H9 (cell line): ENCODE measurements around the gene MORC2. TPM values are rescaled to one million over a fixed set of nuclear protein-coding genes. Genes with fewer than 3 reads are reported as not detected.
A peak's percentile ranks its signal among the peaks of the same experiment; 100 is the strongest.

Experiments
- DNase-seq: peaks from one replicate; pipeline ENCODE4 v3.0.0-alpha.2; 2017
- H2AFZ ChIP-seq: one replicate; pipeline ENCODE4 v1.6.1; 2013; ENCODE audit warnings: mild to moderate bottlenecking, low read length, control low read depth, moderate library complexity
- H2AK5ac ChIP-seq: 2 replicates; pipeline ENCODE4 v1.6.1; 2013; ENCODE audit warnings: low read length, control low read depth, mixed read lengths; ENCODE audit not compliant: insufficient read length
- H2BK120ac ChIP-seq: one replicate; pipeline ENCODE4 v1.6.1; 2013; ENCODE audit warnings: low read depth, mild to moderate bottlenecking, low read length, control low read depth, inconsistent platforms; ENCODE audit not compliant: poor library complexity, severe bottlenecking
- H2BK12ac ChIP-seq: 2 replicates; pipeline ENCODE4 v1.6.1; 2013; ENCODE audit warnings: low read length, control low read depth, mixed read lengths, low read depth; ENCODE audit not compliant: insufficient read length
- H2BK15ac ChIP-seq: 2 replicates; pipeline ENCODE4 v1.6.1; 2013; ENCODE audit warnings: low read depth, low read length, control low read depth
- H2BK20ac ChIP-seq: one replicate; pipeline ENCODE4 v1.6.1; 2013; ENCODE audit warnings: low read depth, mild to moderate bottlenecking, low read length, control low read depth, inconsistent platforms; ENCODE audit not compliant: poor library complexity, severe bottlenecking
- H2BK5ac ChIP-seq: 2 replicates; pipeline ENCODE4 v1.6.1; 2013; ENCODE audit warnings: low read length, control low read depth, mixed read lengths; ENCODE audit not compliant: insufficient read length
- H3K14ac ChIP-seq: 2 replicates; pipeline ENCODE4 v1.6.1; 2013; ENCODE audit warnings: low read length, control low read depth; ENCODE audit not compliant: insufficient read depth
- H3K18ac ChIP-seq: 2 replicates; pipeline ENCODE4 v1.6.1; 2013; ENCODE audit warnings: low read depth, mild to moderate bottlenecking, mixed read lengths, low read length, control low read depth; ENCODE audit not compliant: insufficient read length
- H3K23ac ChIP-seq: 2 replicates; pipeline ENCODE4 v1.6.1; 2013; ENCODE audit warnings: low read length, control low read depth, mixed read lengths, low read depth; ENCODE audit not compliant: insufficient read length
- H3K23me2 ChIP-seq: 2 replicates; pipeline ENCODE4 v1.6.1; 2013; ENCODE audit warnings: low read depth, mild to moderate bottlenecking, mixed read lengths, low read length, control low read depth; ENCODE audit not compliant: insufficient read length, poor library complexity, severe bottlenecking
- H3K27ac ChIP-seq: 2 replicates; pipeline ENCODE4 v1.5.1; 2013; ENCODE audit warnings: low read length, control low read depth, mixed read lengths, low read depth; ENCODE audit not compliant: insufficient read length
- H3K27me3 ChIP-seq: 2 replicates; pipeline ENCODE4 v1.6.1; 2013; ENCODE audit warnings: low read length, control low read depth, inconsistent platforms; ENCODE audit not compliant: insufficient read depth
- H3K4ac ChIP-seq: 2 replicates; pipeline ENCODE4 v1.6.1; 2013; ENCODE audit warnings: low read depth, mild to moderate bottlenecking, control low read depth, inconsistent platforms, low read length, moderate library complexity
- H3K4me1 ChIP-seq: 2 replicates; pipeline ENCODE4 v1.6.1; 2013; ENCODE audit warnings: low read length, control low read depth, inconsistent platforms; ENCODE audit not compliant: insufficient read depth
- H3K4me2 ChIP-seq: 2 replicates; pipeline ENCODE4 v1.6.1; 2013; ENCODE audit warnings: low read length, control low read depth, mixed read lengths; ENCODE audit not compliant: insufficient read length, insufficient read depth
- H3K56ac ChIP-seq: 2 replicates; pipeline ENCODE4 v1.6.1; 2013; ENCODE audit warnings: low read depth, mild to moderate bottlenecking, mixed read lengths, low read length, control low read depth; ENCODE audit not compliant: insufficient read length
- H3K79me1 ChIP-seq: 2 replicates; pipeline ENCODE4 v1.6.1; 2013; ENCODE audit warnings: low read depth, mild to moderate bottlenecking, moderate library complexity, low read length, control low read depth, inconsistent platforms; ENCODE audit not compliant: insufficient read depth, poor library complexity, severe bottlenecking
- H3K79me2 ChIP-seq: 2 replicates; pipeline ENCODE4 v1.6.1; 2013; ENCODE audit warnings: low read length, control low read depth, inconsistent platforms; ENCODE audit not compliant: insufficient read depth
- H3K9ac ChIP-seq: 2 replicates; pipeline ENCODE4 v1.6.1; 2013; ENCODE audit warnings: low read length, control low read depth, mixed read lengths; ENCODE audit not compliant: insufficient read length; ENCODE audit errors: extremely low read depth
- H3K9me3 ChIP-seq: one replicate; pipeline ENCODE4 v1.6.1; 2013; ENCODE audit warnings: low read depth, low read length, inconsistent platforms; ENCODE audit not compliant: control insufficient read depth
- H3T11ph ChIP-seq: one replicate; pipeline ENCODE4 v1.6.1; 2013; ENCODE audit warnings: mild to moderate bottlenecking, low read length, control low read depth, inconsistent platforms
- H4K20me1 ChIP-seq: one replicate; pipeline ENCODE4 v1.6.1; 2013; ENCODE audit not compliant: control insufficient read depth, insufficient read length, insufficient read depth
- H4K5ac ChIP-seq: 2 replicates; pipeline ENCODE4 v1.6.1; 2013; ENCODE audit warnings: low read depth, mild to moderate bottlenecking, mixed read lengths, low read length, control low read depth; ENCODE audit not compliant: insufficient read length
- H4K8ac ChIP-seq: replicated peaks from 2 replicates; pipeline ENCODE4 v1.6.1; 2013; ENCODE audit warnings: low read length, control low read depth, mixed read lengths, low read depth; ENCODE audit not compliant: insufficient read length
- H4K91ac ChIP-seq: 2 replicates; pipeline ENCODE4 v1.6.1; 2013; ENCODE audit warnings: low read depth, mild to moderate bottlenecking, moderate library complexity, mixed read lengths, low read length, control low read depth; ENCODE audit not compliant: insufficient read length
- H3K27ac Mint-ChIP-seq, 3 experiments: 2 replicates in 2 of 3; 3 replicates in 1 of 3; pipeline ENCODE4 v1.8.0; 2020 to 2021; ENCODE audit warnings: mixed read lengths in 3 of 3, mild to moderate bottlenecking in 1 of 3, moderate library complexity in 1 of 3
- H3K27me3 Mint-ChIP-seq: 2 replicates; pipeline ENCODE4 v1.8.0; 2021; ENCODE audit warnings: low read depth, mild to moderate bottlenecking, moderate library complexity, mixed read lengths
- H3K36me3 Mint-ChIP-seq, 3 experiments: 2 replicates in 2 of 3; 3 replicates in 1 of 3; pipeline ENCODE4 v1.8.0; 2020 to 2021; ENCODE audit warnings: low read depth in 3 of 3, mixed read lengths in 3 of 3; ENCODE audit not compliant: insufficient read depth in 1 of 3
- H3K4me1 Mint-ChIP-seq, 2 experiments: 2 replicates each; pipeline ENCODE4 v1.8.0; 2020; ENCODE audit warnings: mixed read lengths in 2 of 2
- H3K4me3 Mint-ChIP-seq, 2 experiments: 2 replicates in 1 of 2; 3 replicates in 1 of 2; pipeline ENCODE4 v1.8.0; 2020 to 2021; ENCODE audit warnings: mild to moderate bottlenecking in 2 of 2, mixed read lengths in 2 of 2, moderate library complexity in 1 of 2
- H3K9me3 Mint-ChIP-seq, 2 experiments: 2 replicates in 1 of 2; 3 replicates in 1 of 2; pipeline ENCODE4 v1.8.0; 2020; ENCODE audit warnings: mild to moderate bottlenecking in 2 of 2, mixed read lengths in 2 of 2, moderate library complexity in 1 of 2
- WGBS: extraction: QIAGEN DNeasy Blood & Tissue Kit; methylation state at CpG from one replicate; pipeline ENCODE4 v1.1.7; 2013; ENCODE audit warnings: missing lambda C conversion rate, low lambda C conversion rate, mixed read lengths; ENCODE audit not compliant: insufficient read length; ENCODE audit errors: extremely low coverage; 5-methylcytosine and 5-hydroxymethylcytosine counted together
- total RNA-seq: library from RNA; stranded (reverse); gene quantifications from 2 replicates; pipeline ENCODE4 v1.2.1, GENCODE V29; 2021
- TF ChIP-seq, protein P1 (sequence below): fragments of 200-600 bp; sonication (generic); conservative IDR thresholded peaks from 3 replicates; pipeline ENCODE4 v1.8.0; 2021; ENCODE audit warnings: antibody characterized with exemption, mild to moderate bottlenecking

Gene MORC2
- total RNA-seq, 1 experiment from 2014 or later, result 37.4 TPM

DNA sequence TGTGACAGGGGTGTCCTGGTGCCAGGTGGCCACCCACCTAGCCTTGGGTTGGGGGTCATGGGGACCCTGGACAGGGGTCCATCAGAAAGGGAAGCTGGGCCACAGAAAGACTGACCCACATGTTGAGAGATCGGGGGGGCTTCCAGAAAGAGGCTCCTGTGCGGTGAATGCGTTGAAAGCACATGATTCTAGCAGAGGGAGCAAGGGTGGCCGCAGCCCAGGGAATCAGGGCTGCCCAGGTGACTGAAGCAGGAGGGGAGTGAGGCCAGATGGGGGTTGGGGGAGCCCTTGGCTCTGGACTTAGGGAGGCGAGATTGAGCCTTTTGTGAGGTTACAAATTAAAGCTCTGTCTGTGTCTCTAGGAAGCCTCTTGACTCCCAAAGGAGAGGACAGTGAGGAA lies 80.7 kb downstream of the MORC2 start:
- H3K4me1 ChIP-seq, result no peaks in the 10 kb centered on the region
- no CpG with 5 or more reads among the region's 5 CpGs for WGBS
- no peak overlapping the region for H3K4me3 Mint-ChIP-seq

More for the DNA sequence above, 80.7 kb downstream of the MORC2 start:
- no peak overlapping the region for H3K18ac ChIP-seq
- no peak overlapping the region for H3K9ac ChIP-seq
- H2AK5ac ChIP-seq, result no peak overlapping the region
- no peak overlapping the region for H3T11ph ChIP-seq
- Mint-ChIP-seq H3K27ac (no peak overlapping the region), H3K36me3 (peaks cover 3 to 10% (median 5%) of the 10 kb centered on the region in 3 experiments; a peak in 4 of 7 replicates), H3K9me3 (no peaks in the 10 kb centered on the region; a peak in 1 of 5 replicates), H3K27me3 (no peaks in the 10 kb centered on the region), H3K4me1 (peaks cover 10 to 11% of the 10 kb centered on the region in 2 experiments)
- peak; percentile 4 for DNase-seq
- H2BK20ac ChIP-seq, result no peak overlapping the region
- H3K9me3 ChIP-seq, result no peaks in the 10 kb centered on the region
- H3K4ac ChIP-seq, result no peak overlapping the region
- H4K8ac ChIP-seq, result no peak overlapping the region
- H3K23me2 ChIP-seq, result no peaks in the 10 kb centered on the region
- H4K20me1 ChIP-seq, result no peaks in the 10 kb centered on the region
- no peak overlapping the region for H2AFZ ChIP-seq
- no peak overlapping the region for H3K4me2 ChIP-seq
- H3K56ac ChIP-seq, result no peak overlapping the region
- no peak overlapping the region for H2BK120ac ChIP-seq
- H2BK15ac ChIP-seq, result no peak overlapping the region
- H2BK12ac ChIP-seq, result no peak overlapping the region
- no peak overlapping the region for H3K27ac ChIP-seq
- no peaks in the 10 kb centered on the region for H3K79me2 ChIP-seq
- TF ChIP-seq, protein P1, sequence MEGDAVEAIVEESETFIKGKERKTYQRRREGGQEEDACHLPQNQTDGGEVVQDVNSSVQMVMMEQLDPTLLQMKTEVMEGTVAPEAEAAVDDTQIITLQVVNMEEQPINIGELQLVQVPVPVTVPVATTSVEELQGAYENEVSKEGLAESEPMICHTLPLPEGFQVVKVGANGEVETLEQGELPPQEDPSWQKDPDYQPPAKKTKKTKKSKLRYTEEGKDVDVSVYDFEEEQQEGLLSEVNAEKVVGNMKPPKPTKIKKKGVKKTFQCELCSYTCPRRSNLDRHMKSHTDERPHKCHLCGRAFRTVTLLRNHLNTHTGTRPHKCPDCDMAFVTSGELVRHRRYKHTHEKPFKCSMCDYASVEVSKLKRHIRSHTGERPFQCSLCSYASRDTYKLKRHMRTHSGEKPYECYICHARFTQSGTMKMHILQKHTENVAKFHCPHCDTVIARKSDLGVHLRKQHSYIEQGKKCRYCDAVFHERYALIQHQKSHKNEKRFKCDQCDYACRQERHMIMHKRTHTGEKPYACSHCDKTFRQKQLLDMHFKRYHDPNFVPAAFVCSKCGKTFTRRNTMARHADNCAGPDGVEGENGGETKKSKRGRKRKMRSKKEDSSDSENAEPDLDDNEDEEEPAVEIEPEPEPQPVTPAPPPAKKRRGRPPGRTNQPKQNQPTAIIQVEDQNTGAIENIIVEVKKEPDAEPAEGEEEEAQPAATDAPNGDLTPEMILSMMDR, result no peak
- H3K79me1 ChIP-seq, result no peaks in the 10 kb centered on the region
- H3K23ac ChIP-seq, result no peak overlapping the region
- H2BK5ac ChIP-seq, result no peak overlapping the region
- no peaks in the 10 kb centered on the region for H3K27me3 ChIP-seq
- no peak overlapping the region for H4K5ac ChIP-seq
- no peak overlapping the region for H3K14ac ChIP-seq
- no peak overlapping the region for H4K91ac ChIP-seq
